Measurements from ENCODE around the gene TBX5.

Gene TBX5

DNA sequence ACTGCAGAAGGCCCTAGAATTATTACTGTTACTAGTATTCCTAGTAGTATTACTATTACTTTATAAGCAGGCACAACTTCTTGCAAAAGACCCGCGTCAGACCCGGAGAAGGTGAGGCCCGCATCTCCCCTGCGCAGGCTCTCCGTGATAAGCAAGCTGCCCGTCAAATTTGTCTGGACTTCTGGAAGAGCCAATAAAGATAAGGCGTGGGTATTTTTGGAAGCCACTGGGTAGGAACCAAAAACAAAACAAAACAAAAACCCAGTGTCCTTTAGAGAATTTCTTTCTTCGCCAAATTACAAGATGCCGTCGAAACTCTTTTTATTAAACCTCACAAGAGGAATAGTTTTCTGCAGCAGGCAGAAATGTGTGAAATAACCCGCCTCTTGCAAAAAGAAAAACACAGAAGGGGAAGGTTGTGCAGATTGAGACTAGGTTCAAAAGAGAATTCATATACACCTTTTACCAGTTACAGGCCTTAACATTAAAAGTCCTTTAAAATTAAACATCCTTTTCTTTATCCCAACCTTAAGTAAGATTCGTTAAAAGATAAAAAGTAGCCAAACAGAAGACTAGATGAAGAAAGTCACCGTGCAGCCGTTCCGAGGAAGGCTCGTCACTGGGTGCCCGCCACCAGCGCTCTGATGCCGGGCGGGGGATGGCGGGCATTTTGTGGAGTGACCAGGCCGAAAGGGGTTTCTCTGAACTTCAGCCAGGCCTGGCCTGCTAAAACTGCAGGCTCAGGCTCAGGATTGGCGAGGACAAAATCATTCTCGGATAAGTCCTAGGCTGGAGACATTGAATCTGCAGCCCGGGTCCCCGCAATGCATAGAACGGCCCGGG is 1.6 kb downstream of the TBX5 start:
- no peak for DNase-seq

DNA sequence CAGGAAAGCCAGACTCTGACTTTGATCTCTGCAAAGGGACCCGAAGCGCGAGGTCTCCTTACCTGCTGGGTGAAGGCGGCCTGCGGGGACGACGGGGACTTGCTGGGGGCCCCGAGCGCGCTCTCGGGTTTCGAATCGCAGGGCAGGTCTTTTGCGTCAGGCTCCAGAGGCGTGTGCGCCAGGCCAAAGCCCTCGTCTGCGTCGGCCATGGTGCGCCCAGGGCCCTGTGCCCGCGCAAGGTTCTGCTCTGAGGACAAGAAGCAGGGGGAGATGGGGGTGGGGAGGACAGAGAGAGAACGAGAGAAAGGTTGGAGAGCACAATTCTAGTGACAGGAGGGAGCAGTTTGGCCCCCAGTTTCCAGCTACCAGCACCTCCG is 2.3 kb downstream of the TBX5 start:
- DNase-seq, result no peak

DNA sequence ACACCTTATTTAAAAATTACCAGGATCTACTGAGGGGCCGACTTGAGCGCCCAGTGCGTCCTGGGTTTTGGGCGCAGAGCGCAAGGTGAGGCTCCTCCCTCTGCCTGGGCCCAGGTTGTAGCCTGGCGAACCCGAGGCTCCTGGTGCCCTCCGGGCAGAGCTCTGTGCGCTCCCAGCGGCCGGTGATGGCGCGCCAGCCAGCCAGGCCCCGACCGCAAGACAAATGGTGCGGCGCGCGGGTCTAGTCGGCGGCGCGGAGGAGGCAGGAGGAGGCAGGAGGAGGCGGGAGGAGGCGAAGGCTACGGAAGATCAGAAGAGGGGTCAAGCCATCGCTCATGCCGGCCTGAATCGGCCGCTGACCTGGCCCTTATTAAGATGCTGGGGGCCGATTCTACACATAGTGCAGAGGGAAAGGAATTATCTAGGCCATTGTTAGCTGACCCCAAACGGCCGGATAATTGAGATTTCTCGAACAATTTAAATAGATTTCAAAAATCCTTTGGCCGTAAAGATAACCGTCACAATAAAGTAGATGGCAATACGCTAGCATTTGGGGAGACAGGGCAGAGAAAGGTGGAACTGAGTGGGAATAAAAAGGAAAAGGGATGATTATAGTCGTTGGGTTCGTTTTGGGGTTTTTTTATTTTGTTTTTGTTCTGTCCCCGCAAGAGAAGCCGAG is 2.8 kb downstream of the TBX5 start:
- no peak for DNase-seq

DNA sequence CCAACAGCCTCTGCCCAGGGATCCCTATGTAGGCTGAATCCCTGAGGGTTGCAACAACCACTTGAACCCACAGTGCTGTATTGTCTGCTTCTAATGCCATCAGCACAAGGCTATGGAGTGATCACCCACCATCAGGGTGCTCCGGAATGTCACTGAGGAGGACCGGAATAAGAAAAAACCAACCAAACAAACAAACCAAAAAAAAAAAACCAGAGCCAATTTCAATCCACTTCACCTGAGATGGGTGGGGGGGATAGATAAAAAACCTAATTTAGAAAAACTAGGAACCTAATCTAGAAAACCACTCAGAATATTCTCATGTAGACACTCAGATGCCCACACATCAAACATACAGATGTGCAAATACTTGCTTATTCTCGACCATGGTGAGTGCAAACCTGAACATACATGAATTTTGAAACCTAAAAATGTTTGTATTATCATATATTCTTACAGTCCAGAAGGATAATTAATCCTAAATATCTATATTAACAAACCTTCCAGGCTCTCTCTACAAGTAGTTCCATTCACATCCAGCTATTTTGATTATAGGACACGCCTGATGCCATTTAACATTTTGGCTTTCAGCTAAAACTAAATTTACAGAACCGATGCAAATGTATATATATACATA is 3.7 kb downstream of the TBX5 start:
- DNase-seq, result no peak

DNA sequence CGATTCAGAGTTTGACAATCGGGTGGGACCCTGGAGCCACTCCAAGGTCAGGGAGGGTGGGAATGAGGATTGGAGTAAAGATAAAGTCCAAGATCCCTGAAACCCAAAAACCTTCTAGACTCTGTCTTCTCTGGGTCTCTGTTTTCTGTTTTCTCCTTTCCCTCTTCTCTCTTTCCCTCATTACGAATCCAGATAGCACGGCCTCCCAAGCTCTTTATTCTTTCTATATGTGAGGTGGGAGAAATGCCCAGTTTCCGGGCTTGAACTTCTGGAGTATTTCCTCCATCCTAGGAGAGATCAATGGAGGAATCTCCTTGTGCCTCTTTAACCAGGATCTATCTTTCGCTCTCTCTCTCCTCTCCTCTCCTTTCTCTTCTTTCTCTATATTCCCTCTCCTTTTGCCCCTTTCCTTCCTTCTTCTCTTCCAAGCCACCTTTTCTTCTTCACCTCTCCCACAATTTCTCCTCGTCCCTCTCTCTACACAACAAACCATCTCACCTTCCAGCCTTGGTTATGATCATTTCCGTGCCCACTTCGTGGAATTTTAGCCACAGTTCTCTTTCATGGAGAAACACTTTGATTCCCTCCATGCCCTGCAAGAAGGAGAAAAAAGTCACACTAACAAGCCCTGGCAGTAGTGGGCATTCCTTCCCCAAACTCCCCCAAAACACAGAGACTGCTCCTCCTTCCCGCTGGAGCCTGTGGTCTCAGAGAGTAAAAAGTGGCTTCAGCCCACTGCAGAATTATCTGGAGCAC is 4.4 kb downstream of the TBX5 start:
- DNase-seq, result no peak

DNA sequence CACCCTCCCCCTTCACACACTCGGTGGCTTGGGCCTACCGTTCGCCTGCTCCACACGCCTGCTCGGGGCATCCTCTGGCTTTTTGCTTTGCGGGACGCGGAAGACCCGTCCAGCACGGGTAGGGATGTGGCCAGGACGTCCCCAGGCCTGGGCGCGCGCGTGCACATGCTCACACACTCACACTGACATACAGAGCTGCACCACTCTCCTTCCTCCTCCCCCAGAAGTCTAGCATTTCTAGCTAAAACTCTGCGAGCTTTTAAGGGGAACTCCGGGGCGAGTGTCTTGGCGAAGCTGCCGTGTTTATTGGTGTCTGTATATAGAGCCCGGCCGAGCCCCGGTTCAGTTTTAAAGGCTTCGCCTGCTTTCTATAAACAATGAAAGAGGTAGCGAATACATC is 5.0 kb downstream of the TBX5 start:
- DNase-seq, result no peak

DNA sequence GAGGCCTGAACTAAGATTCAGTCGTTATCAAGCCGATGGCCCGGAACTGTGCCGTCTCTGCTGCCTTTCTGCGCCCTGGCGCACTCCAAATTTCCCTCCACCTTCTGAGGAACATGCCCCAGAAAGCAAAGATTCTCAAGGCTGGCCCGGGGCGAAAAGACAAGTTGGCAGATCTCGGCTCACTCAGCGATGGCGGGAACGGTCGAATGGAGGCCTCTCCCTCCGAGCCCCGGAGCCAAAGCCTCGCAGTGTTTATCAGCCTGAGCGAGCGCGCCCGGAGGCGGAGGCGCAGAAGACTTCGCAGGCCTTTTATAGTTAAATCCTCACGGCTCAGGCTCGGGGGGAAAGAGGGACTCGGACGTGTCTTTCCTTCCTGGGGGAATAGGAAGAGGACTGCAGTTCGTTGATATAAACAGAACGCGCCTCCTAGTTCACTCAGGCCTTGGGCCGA is 5.6 kb downstream of the TBX5 start:
- no peak for DNase-seq

DNA sequence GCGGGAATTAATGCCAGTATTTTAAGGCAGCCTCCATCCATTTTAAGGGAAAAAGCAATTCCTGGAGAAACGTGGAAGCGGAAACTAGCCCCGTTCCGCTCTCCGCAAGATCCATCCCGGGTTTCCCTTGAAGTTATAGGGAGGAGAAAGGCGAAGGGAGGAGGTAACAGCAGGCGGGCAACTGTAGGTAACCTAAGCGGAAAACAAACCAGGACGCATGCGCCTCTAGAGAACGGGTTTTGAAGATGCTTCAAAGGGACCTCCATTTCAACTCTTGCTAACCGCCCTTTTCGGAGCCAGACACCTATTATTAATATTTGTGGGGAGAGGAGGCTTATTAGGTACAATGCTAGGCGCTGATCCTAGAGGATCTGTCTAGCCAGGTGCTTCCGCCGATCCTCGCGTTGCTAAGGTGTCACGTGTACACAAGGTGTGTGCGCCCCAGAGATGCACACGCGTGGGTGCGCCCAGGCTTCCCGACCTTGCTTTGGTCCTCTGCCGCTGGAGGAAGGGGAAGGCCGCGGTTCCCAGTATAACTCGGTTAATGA is 6.2 kb downstream of the TBX5 start:
- no peak for DNase-seq

DNA sequence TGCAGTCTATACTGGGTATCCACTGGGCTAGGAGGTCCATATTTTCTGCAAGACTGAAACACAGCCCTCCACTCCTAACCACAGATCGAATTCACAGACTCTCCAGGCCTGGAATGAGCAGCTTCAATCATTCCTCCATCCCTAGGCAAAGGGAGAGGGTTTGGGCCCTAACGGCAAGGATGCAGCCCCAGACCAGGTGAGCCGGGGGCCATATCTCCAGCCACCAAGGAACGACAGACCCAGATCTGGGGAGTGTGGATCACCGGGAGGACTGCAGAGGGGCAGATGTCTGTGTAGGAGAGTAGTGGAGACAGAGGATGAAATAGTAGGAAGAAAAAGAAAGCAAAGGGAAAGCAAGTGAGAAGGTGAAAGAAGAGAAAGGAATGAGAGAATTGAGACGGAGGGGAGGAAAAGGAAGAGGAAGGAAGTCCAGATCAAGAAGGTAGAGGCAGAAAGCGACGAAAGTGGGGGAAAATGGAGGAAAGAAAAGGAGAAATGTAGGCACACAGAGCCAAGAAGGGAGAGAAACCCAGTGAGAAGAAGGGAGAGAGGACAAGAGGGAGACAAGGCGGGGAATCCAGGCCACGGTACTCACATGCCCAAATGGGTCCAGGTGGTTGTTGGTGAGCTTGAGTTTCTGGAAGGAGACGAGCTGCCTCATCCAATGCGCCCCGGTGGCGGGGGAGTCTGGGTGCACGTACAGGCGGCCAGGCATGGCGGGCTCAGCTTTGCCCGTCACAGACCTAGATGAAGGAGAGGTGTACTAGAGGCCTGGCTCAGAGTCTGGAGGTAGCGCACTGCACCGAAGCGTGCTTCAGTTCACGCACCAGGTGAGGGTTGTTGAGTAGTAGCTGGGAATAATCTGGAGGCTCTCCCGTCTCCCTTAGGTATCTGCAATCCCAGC is 7.7 kb downstream of the TBX5 start:
- no peak for DNase-seq

DNA sequence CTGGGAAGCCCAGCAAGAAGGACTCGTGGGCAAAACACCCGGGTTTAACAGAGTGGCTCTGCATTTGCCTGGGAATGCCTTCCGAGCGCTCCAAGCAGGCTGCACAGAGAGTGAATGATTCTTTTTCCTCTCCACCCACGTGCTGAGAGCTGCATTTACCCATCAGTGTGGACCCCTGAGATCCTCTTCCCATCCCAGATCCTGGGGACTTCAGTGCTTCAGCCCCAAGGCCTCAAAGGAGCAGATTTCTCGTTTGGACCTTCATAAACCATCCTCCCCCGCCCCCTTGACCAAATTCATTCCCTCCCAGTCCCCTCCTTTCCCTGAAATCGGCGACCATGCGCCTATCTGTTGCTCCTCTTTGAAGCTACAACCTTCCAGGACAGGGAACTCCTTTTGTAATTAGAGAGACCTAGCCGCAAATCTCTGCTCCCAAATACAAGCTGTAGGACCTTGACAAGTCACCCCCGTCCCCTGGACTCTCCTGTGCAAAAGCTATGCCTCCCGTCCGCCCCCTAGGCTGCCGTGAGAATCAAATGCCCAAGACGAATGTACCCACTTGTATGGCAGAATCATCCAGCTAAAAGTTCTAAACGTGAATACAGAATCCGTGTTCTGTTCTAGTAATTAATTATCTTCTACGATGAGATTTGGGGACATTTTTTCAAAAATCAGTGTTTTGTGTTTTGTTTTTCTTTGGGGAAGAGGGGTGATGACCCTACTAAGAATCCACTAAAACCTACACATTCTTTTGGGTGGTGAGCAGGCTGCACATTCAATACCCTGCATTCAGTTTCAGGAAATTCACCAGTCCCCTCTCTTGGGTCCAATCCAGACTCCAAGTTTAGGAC is 8.8 kb downstream of the TBX5 start:
- no peak for DNase-seq

DNA sequence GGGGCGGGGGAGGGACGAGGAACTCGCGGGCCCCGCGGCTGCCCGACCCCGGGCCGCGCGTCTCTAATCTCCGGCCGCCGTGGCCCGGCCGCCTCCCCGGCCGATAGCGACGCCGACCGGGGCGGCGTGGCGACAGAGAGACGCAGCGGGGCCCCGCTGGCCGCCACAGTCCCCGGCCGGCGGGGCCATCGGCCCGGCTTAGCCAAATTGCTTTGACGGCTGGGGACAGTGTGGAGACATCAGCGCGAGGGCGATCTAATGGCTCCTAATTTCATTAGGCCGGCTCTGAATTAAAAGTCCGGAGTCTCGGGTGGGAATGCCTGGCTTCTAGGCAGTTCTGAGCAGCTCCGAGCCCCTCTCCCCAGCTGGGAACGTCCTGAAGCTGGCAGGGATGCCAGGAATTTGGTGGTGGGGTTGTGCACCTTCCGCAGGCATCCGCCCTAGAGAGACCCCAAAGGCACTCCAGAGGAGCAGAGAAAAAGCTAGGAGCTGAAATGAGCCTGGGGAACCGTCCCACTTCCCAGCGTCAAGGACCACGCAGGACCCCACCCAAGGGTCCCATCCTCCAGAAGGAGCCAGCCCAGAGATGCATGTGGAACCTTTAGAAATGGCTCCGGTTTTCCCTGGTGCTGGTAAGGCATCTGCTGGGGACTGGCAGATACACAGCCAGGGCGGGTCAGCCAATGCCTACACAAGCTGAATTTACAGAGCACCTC is 9.6 kb downstream of the TBX5 start:
- no peak for DNase-seq

DNA sequence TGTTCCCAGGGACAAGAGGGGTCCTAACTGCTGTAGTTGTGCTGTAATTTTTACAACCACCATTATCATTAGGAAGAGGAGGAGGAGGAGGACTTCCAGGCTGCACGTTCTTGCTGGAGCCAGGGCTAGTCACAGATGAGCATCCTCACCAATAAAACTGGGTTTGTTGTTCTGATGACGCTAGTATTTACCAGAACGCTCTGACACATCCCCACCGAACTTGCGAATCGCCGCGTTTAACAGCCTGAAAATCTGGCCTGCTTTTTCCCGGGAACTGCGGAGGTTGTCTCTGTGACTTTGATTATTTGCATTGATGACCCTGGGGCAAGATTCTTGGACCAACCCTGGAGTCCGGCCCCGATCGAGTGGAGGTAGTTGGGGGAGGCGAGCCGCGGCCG is 10.2 kb downstream of the TBX5 start:
- no peak for DNase-seq

DNA sequence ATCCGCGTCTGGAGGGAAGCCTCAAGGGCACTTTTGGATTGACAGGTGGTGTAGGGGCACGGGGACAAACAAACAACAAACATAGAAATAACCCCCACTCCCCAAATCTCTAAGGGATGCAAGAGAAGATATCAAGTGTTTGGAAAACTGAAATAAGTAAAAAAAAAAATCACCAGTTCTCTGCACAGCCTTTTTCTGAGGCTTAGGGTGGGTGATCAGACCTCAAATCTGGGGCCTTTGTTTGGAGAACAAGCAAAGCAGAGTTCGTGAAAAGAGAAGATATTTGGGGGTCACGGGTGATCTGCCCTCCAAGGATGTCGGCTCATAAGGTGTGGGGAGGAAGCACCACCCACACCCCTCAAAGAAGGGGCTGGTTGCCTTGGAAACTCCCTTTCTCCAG is 10.7 kb downstream of the TBX5 start:
- DNase-seq, result no peak

DNA sequence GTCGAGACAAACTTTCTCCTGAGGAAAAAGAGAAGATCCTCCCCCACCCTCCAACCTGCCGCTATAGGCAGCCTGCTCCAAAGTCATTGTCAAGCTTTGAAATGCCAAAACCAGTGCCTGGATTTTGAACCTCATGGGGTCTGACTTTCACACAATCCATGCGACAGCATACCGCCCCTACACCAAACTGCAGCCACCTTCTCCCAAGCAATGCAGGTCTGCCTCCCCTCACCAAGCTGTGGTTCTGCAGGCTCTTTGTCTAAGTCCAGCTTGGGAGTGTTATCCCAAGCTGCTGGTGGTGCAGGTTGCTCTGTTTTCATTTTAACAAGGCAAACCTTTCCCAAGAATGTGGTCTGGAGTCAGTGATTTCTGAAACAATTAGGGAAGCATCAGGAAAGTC is 12.4 kb downstream of the TBX5 start:
- DNase-seq, result no peak

DNA sequence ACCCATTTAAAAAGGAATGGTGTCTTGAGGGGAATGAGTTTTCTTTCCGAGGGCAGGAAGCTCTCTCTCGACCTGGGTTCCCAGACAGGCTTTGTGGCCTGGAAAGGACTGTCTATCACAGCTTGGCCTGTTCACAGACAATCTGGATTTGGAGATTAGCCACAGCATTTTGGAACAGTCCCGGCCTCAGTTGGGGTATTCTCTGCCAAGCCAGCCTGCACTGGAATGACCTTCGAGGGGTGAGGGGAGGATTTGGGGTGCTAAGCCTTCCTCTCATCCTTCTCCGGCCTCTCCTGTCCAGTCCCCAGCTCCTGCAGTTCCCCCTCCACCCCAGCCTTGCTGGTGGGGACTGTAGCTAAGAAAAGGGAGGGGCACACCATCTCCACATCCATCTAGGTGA is 13.0 kb downstream of the TBX5 start:
- DNase-seq, result no peak

DNA sequence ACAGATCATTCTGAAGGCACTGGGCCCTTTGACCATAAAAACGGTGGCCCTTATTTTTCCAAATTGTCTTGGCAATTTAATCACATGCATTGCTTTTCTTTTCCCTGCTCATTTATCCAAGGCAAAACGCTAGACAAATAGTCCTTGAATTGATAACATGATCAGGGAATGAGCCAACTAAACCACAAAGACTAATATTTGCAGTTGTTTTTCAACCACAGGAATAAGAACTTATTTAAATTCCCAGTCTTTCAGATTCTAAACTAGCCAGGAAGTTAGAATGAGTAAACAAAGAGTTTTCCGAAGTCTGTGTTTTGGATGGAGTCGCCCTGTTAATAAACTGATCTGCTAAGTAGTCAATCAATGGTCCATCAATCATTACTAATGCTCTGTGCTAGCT is 14.9 kb downstream of the TBX5 start:
- no peak for DNase-seq

DNA sequence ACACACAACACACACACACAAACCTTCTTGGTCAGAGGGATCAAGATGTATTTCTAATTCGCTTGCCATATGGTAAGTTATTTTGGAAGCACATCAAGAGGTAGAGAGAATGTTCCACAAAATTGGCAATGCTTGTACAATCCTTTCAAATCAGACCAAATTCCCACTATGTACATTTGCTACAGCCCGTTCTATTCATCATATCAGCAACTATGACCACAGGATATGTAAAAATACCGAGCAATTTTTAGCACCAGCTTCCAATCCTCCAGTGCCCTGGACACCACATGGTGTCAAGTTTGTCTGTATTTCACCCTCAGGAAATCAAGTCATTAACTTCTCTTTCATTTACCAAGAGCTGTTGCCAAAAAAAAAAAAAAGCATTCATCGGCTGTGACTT is 21.2 kb downstream of the TBX5 start:
- no peak for DNase-seq

DNA sequence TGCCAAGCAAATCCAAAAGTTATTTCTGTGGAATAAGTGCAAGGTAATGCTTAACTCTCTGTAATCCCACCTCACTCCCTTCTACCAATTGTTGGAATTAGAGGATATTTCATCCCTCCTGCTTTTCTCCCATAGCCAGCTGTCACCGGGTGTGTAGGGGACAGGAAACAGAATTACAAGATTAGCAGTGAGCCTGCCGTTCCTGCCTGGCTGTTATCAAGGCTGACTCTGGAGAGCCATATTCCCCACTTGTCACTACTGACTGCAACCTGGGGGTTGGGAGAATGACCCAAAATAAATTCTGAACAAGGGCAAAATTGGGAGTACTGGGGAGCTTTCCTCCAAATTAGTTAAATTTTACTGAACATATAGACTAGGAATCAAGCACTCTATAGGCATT is 24.8 kb downstream of the TBX5 start:
- no peak for DNase-seq

DNA sequence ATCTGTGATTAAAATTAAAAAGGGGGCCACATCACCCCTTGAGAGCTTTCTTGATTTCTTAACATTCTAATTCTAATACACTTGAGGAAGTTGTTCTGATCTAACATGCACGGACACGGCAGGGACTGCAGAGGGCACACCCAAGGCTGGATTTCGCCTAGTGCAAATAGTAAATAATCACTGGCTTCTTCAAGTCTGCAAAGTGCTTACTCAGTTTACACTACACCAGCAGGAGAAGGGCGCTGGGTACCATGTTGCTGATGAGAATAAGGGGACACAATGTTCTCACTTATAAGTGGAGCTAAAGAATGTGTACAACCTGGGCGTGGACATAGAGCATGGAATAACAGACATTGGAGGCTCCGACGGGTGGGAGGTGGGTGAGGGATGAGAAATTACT is 34.2 kb downstream of the TBX5 start:
- no peak for DNase-seq

DNA sequence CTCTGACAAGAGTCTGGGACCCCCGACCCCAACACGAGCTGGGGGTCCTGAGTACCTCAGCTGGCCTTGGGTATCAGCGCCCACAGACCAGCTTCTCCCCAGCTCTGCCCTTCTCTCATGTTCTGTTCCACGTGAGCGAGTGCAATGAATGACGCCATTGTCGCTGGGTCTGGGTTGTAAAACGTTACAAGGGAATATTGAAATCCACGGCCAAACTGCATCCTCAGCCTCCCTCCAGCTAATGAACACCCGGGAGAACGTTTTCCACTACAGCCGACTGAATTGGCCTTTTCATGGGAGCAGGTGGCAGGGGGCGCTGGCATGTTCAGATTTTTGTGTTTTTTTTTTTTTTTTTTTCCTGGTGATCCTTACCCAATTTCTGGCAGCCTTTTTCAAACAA is 34.7 kb downstream of the TBX5 start:
- DNase-seq, result no peak

Data from stimulated activated CD4-positive, alpha-beta T cell treated with anti-CD3 and anti-CD28 coated beads, Interleukin-2, amount 100 ng/mL, for 24 hours (primary cell).